ENCODE results near the gene CACNA1S.

DNA sequence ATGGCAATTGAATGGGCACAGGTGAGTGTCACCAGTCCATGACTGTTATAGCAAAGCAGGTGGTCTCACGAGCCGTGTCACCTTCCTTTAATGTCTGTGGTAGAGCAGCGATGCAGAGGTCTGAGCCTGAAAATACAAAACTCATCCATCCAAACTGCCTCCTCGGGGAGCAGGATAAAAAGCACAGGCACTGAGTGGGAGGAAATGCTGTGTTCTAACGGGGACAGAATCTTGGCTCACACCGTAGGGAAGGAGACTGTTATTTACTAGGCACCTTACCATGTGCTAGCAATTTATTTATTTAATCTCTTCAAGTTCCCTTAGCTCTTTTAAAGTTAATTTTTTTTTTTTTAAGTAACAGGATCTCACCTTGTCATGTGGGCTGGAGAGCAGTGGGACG lies 13.6 kb upstream of the CACNA1S start:
- TF ChIP-seq, protein P1, sequence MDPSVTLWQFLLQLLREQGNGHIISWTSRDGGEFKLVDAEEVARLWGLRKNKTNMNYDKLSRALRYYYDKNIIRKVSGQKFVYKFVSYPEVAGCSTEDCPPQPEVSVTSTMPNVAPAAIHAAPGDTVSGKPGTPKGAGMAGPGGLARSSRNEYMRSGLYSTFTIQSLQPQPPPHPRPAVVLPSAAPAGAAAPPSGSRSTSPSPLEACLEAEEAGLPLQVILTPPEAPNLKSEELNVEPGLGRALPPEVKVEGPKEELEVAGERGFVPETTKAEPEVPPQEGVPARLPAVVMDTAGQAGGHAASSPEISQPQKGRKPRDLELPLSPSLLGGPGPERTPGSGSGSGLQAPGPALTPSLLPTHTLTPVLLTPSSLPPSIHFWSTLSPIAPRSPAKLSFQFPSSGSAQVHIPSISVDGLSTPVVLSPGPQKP (IDR thresholded peaks at IDR 0.05; ENCODE audit: borderline replicate concordance, low read depth, low read length), result no peak
- TF ChIP-seq, protein P2, sequence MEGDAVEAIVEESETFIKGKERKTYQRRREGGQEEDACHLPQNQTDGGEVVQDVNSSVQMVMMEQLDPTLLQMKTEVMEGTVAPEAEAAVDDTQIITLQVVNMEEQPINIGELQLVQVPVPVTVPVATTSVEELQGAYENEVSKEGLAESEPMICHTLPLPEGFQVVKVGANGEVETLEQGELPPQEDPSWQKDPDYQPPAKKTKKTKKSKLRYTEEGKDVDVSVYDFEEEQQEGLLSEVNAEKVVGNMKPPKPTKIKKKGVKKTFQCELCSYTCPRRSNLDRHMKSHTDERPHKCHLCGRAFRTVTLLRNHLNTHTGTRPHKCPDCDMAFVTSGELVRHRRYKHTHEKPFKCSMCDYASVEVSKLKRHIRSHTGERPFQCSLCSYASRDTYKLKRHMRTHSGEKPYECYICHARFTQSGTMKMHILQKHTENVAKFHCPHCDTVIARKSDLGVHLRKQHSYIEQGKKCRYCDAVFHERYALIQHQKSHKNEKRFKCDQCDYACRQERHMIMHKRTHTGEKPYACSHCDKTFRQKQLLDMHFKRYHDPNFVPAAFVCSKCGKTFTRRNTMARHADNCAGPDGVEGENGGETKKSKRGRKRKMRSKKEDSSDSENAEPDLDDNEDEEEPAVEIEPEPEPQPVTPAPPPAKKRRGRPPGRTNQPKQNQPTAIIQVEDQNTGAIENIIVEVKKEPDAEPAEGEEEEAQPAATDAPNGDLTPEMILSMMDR (conservative IDR thresholded peaks at IDR 0.05; ENCODE audit: low read depth, low read length), result no peak
- TF ChIP-seq MAFK (IDR thresholded peaks at IDR 0.05; ENCODE audit: low read depth, low read length), result no peak
- no peak for TF ChIP-seq POLR2A (IDR thresholded peaks at IDR 0.05; ENCODE audit: low read depth, low read length)
- no peak for TF ChIP-seq RCOR1 (IDR thresholded peaks at IDR 0.05; ENCODE audit: insufficient replicate concordance, low read length)
- no peak for TF ChIP-seq MAZ (IDR thresholded peaks at IDR 0.05; ENCODE audit: borderline replicate concordance, low read depth, low read length)
- no peak for TF ChIP-seq SMC3 (IDR thresholded peaks at IDR 0.05; ENCODE audit: low read depth, low read length)
- no peak for TF ChIP-seq CEBPB (IDR thresholded peaks at IDR 0.05; ENCODE audit: low read depth, low read length)
- no peak for TF ChIP-seq MXI1 (IDR thresholded peaks at IDR 0.05; ENCODE audit: borderline replicate concordance, low read depth, low read length)
- no peak for TF ChIP-seq RFX5 (IDR thresholded peaks at IDR 0.05; ENCODE audit: low read depth, low read length)
- TF ChIP-seq RAD21 (IDR thresholded peaks at IDR 0.05; ENCODE audit: low read length), result no peak
- TF ChIP-seq BHLHE40 (IDR thresholded peaks at IDR 0.05; ENCODE audit: low read depth, low read length), result no peak
- no peak for TF ChIP-seq FOS (IDR thresholded peaks at IDR 0.05; ENCODE audit: low read depth, low read length)

Measured in IMR-90 (cell line).